Stimulated activated memory B cell treated with anti-CD40 and anti-IgM and Interleukin-4, amounts not matched to agents 10 μg/mL and 1 μg/mL and 100 μg/mL, for 72 hours (primary cell): ENCODE measurements around the gene YTHDF2.
A peak's percentile ranks its signal among the peaks of the same experiment; 100 is the strongest.

Source experiments
- ATAC-seq: fragments of 150-1000 bp; cut with Tn5 transposase; 2 replicates; pipeline ENCODE4 v1.10.0; 2021
- H3K27ac Mint-ChIP-seq: one replicate; pipeline ENCODE4 v1.8.0; 2022; ENCODE audit warnings: mild to moderate bottlenecking, mixed read lengths
- H3K27me3 Mint-ChIP-seq: one replicate; pipeline ENCODE4 v1.8.0; 2022; ENCODE audit warnings: mixed read lengths
- H3K36me3 Mint-ChIP-seq: one replicate; pipeline ENCODE4 v1.8.0; 2022; ENCODE audit warnings: mixed read lengths
- H3K4me1 Mint-ChIP-seq: one replicate; pipeline ENCODE4 v1.8.0; 2022; ENCODE audit warnings: mixed read lengths
- H3K4me3 Mint-ChIP-seq: one replicate; pipeline ENCODE4 v1.8.0; 2022; ENCODE audit warnings: mild to moderate bottlenecking, moderate library complexity, mixed read lengths
- H3K9me3 Mint-ChIP-seq: one replicate; pipeline ENCODE4 v1.8.0; 2022; ENCODE audit warnings: mixed read lengths

YTHDF2 gene

GRCh38 chr1:28804071-28804470, 67.3 kb downstream of the YTHDF2 start:
- no peak overlapping the region for H3K4me3 Mint-ChIP-seq
- ATAC-seq = no peak

GRCh38 chr1:28807046-28807445, 70.3 kb downstream of the YTHDF2 start:
- Mint-ChIP-seq H3K36me3 (no peaks in the 10 kb centered on the region), H3K27me3 (peaks cover 31% of the 10 kb centered on the region), H3K4me1 (no peaks in the 10 kb centered on the region), H3K27ac (no peak overlapping the region), H3K4me3 (no peak overlapping the region), H3K9me3 (no peaks in the 10 kb centered on the region)
- ATAC-seq = no peak

More at GRCh38 chr1:28804071-28804470, 67.3 kb downstream of the YTHDF2 start:
- H3K36me3 Mint-ChIP-seq = no peaks in the 10 kb centered on the region
- H3K4me1 Mint-ChIP-seq = no peaks in the 10 kb centered on the region
- no peaks in the 10 kb centered on the region for H3K9me3 Mint-ChIP-seq
- H3K27me3 Mint-ChIP-seq = peaks cover 11% of the 10 kb centered on the region
- no peak overlapping the region for H3K27ac Mint-ChIP-seq

- Mint-ChIP-seq H3K27ac (no peak overlapping the region), H3K4me1 (no peaks in the 10 kb centered on the region), H3K9me3 (no peaks in the 10 kb centered on the region), H3K27me3 (peaks cover 38% of the 10 kb centered on the region), H3K36me3 (no peaks in the 10 kb centered on the region), H3K4me3 (no peak overlapping the region)
- no peak for ATAC-seq
These were observed 71.2 kb downstream of the YTHDF2 start for GRCh38 chr1:28807986-28808385.

GRCh38 chr1:28811369-28811765, 74.6 kb downstream of the YTHDF2 start:
- Mint-ChIP-seq H3K4me3 (no peak overlapping the region), H3K27ac (no peak overlapping the region), H3K36me3 (no peaks in the 10 kb centered on the region), H3K9me3 (no peaks in the 10 kb centered on the region), H3K4me1 (no peaks in the 10 kb centered on the region), H3K27me3 (peaks cover 60% of the 10 kb centered on the region)
- ATAC-seq = no peak

GRCh38 chr1:28811766-28812668, 75.3 kb downstream of the YTHDF2 start, which contains the start of gene OPRD1:
TSS of gene OPRD1 (plus strand) at chr1:28812170. CDS start at chr1:28812384, 214 bp downstream.
- no peak within 1 kb of the TSS for H3K27ac Mint-ChIP-seq
- H3K36me3 Mint-ChIP-seq = no peaks in the 10 kb centered on the region
- no peaks in the 10 kb centered on the region for H3K4me1 Mint-ChIP-seq
- peaks cover 63% of the 10 kb centered on the region for H3K27me3 Mint-ChIP-seq
- no peaks in the 10 kb centered on the region for H3K9me3 Mint-ChIP-seq
- ATAC-seq = peak; percentile 28
- no peak within 1 kb of the TSS for H3K4me3 Mint-ChIP-seq

GRCh38 chr1:28812669-28813468, 76.1 kb downstream of the YTHDF2 start:
- ATAC-seq = no peak
- H3K27ac Mint-ChIP-seq = no peak overlapping the region
- no peak overlapping the region for H3K4me3 Mint-ChIP-seq
- no peaks in the 10 kb centered on the region for H3K9me3 Mint-ChIP-seq
- H3K36me3 Mint-ChIP-seq = no peaks in the 10 kb centered on the region
- H3K27me3 Mint-ChIP-seq = peaks cover 71% of the 10 kb centered on the region
- H3K4me1 Mint-ChIP-seq = no peaks in the 10 kb centered on the region

GRCh38 chr1:28813931-28814465, 77.3 kb downstream of the YTHDF2 start:
- Mint-ChIP-seq H3K36me3 (no peaks in the 10 kb centered on the region), H3K27ac (no peak overlapping the region), H3K27me3 (peaks cover 82% of the 10 kb centered on the region), H3K9me3 (no peaks in the 10 kb centered on the region), H3K4me1 (no peaks in the 10 kb centered on the region), H3K4me3 (no peak overlapping the region)
- no peak for ATAC-seq

GRCh38 chr1:28815533-28816185, 78.9 kb downstream of the YTHDF2 start:
- Mint-ChIP-seq H3K27ac (no peak overlapping the region), H3K9me3 (no peaks in the 10 kb centered on the region), H3K36me3 (no peaks in the 10 kb centered on the region), H3K4me3 (no peak overlapping the region), H3K27me3 (peaks cover 81% of the 10 kb centered on the region), H3K4me1 (no peaks in the 10 kb centered on the region)
- ATAC-seq = no peak

- Mint-ChIP-seq H3K4me3 (no peak overlapping the region), H3K36me3 (no peaks in the 10 kb centered on the region), H3K27ac (no peak overlapping the region), H3K4me1 (no peaks in the 10 kb centered on the region), H3K9me3 (no peaks in the 10 kb centered on the region), H3K27me3 (peaks cover 70% of the 10 kb centered on the region)
- ATAC-seq = no peak
These were observed 80.4 kb downstream of the YTHDF2 start for GRCh38 chr1:28817133-28817532.

- H3K36me3 Mint-ChIP-seq = no peaks in the 10 kb centered on the region
- H3K27me3 Mint-ChIP-seq = peaks cover 53% of the 10 kb centered on the region
- no peaks in the 10 kb centered on the region for H3K9me3 Mint-ChIP-seq
- H3K4me1 Mint-ChIP-seq = no peaks in the 10 kb centered on the region
- no peak for ATAC-seq
- no peak overlapping the region for H3K27ac Mint-ChIP-seq
- no peak overlapping the region for H3K4me3 Mint-ChIP-seq
These were observed 82.3 kb downstream of the YTHDF2 start for GRCh38 chr1:28819020-28819419.
